ENCODE results near the gene NAP1L1.

GRCh38 chr12:76024942-76025600, 59.4 kb downstream of the NAP1L1 start:
- no peak for TF ChIP-seq MYC (IDR thresholded peaks at IDR 0.05; ENCODE audit: low read depth, low read length)
- TF ChIP-seq, protein P1, sequence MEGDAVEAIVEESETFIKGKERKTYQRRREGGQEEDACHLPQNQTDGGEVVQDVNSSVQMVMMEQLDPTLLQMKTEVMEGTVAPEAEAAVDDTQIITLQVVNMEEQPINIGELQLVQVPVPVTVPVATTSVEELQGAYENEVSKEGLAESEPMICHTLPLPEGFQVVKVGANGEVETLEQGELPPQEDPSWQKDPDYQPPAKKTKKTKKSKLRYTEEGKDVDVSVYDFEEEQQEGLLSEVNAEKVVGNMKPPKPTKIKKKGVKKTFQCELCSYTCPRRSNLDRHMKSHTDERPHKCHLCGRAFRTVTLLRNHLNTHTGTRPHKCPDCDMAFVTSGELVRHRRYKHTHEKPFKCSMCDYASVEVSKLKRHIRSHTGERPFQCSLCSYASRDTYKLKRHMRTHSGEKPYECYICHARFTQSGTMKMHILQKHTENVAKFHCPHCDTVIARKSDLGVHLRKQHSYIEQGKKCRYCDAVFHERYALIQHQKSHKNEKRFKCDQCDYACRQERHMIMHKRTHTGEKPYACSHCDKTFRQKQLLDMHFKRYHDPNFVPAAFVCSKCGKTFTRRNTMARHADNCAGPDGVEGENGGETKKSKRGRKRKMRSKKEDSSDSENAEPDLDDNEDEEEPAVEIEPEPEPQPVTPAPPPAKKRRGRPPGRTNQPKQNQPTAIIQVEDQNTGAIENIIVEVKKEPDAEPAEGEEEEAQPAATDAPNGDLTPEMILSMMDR (IDR thresholded peaks at IDR 0.05; ENCODE audit: low read depth, low read length) = no peak
- TF ChIP-seq POLR2A (IDR thresholded peaks at IDR 0.05; ENCODE audit: extremely low read depth, insufficient read length) = no peak
